Mucosa of descending colon (tissue), 3 donors: ENCODE data around the gene PTCD1. TPM values are rescaled to one million over a fixed set of nuclear protein-coding genes. Genes with fewer than 3 reads are reported as not detected.
"Not testable (repeated sequence)": the region's sequence is repeated elsewhere in the genome, so short reads cannot be mapped to it uniquely, and the experiment has no call there.

Source experiments
- ATAC-seq: fragments of 200-7000 bp; cut with Tn5 transposase; one replicate; pipeline ENCODE4 v1.9.1; 2020; ENCODE audit warnings: mild to moderate bottlenecking, moderate library complexity
- DNase-seq, 3 donors: peaks; one replicate each; pipeline ENCODE4 v3.0.0-alpha.2; 2020
- H3K36me3 ChIP-seq: fragments of 200-600 bp; one replicate; pipeline ENCODE4 v1.8.0; 2021; ENCODE audit warnings: low read depth, mild to moderate bottlenecking
- H3K4me1 ChIP-seq: fragments of 200-600 bp; one replicate; pipeline ENCODE4 v1.8.0; 2021; ENCODE audit warnings: low read depth, mild to moderate bottlenecking
- H3K4me3 ChIP-seq: fragments of 200-600 bp; one replicate; pipeline ENCODE4 v1.8.0; 2021; ENCODE audit warnings: mild to moderate bottlenecking
- H3K9me3 ChIP-seq: fragments of 200-600 bp; one replicate; pipeline ENCODE4 v1.8.0; 2021; ENCODE audit warnings: mild to moderate bottlenecking
- CTCF ChIP-seq: fragments of 200-600 bp; IDR thresholded peaks from one replicate; pipeline ENCODE4 v1.8.0; 2022; ENCODE audit warnings: antibody characterized with exemption, mild to moderate bottlenecking
- intact Hi-C, 2 donors: fragments of 100-400 bp; cut with DNase I in 1 of 2; cut with micrococcal nuclease in 1 of 2; formaldehyde crosslinking; loops; one replicate each; pipeline versions ENCODE4 v1.11.0 to v1.11.1; 2022; cut with DNase I, micrococcal nuclease
- total RNA-seq, 3 donors: library from RNA; stranded (reverse); fragmentation: NEBNext Ultra II Directional in 2 of 3; extraction: Animal tissue kit (Norgen Biotek cat#: 25700) in 2 of 3; gene quantifications; one replicate each; pipeline versions ENCODE4 v1.2.1 to v1.2.4, GENCODE V29; 2021 to 2023
- donor health status: DM: no; HTN: no; CAD: no; lungs with moderate emphysema.
- donor health status: DM: no; HTN: no; CAD: no.
- donor health status: DM: no; HTN: yes; CAD: no.

Gene PTCD1
- total RNA-seq, 3 donors from 2014 or later = 4.3 to 9.9 (median 6.6) TPM

GRCh38 chr7:99433158-99433557 lies 5.4 kb downstream of the PTCD1 start:
- Histone ChIP-seq H3K4me1 (peaks cover 8% of the 10 kb centered on the region), H3K4me3 (no peak overlapping the region), H3K9me3 (no peaks in the 10 kb centered on the region), H3K36me3 (no peaks in the 10 kb centered on the region)
- intact Hi-C loops = no loop called here
- DNase-seq (no peak), ATAC-seq (no peak)
- no peak for TF ChIP-seq CTCF

- H3K9me3 ChIP-seq, H3K4me3 ChIP-seq, ATAC-seq, intact Hi-C loops, H3K36me3 ChIP-seq, H3K4me1 ChIP-seq: not testable (repeated sequence)
- DNase-seq = peak in 1 of 3 donors; percentile 18
Measured at GRCh38 chr7:99431756-99432540, 6.7 kb downstream of the PTCD1 start.

- no peaks in the 10 kb centered on the region for H3K36me3 ChIP-seq
- no peak for ATAC-seq
Measured at GRCh38 chr7:99429756-99430155, 8.8 kb downstream of the PTCD1 start.

GRCh38 chr7:99428972-99429566 lies 9.5 kb downstream of the PTCD1 start:
- no peaks in the 10 kb centered on the region for H3K36me3 ChIP-seq
- TF ChIP-seq CTCF = no peak
- no peaks in the 10 kb centered on the region for H3K4me1 ChIP-seq
- no peak overlapping the region for H3K4me3 ChIP-seq
- DNase-seq (no peak), ATAC-seq (no peak)
- intact Hi-C loops = no loop called here
- no peaks in the 10 kb centered on the region for H3K9me3 ChIP-seq

More at GRCh38 chr7:99429756-99430155, 8.8 kb downstream of the PTCD1 start:
- Histone ChIP-seq H3K4me3 (no peak overlapping the region), H3K4me1 (no peaks in the 10 kb centered on the region), H3K9me3 (no peaks in the 10 kb centered on the region)
- DNase-seq = no peak
- no peak for TF ChIP-seq CTCF
- intact Hi-C loops = no loop called here

GRCh38 chr7:99424932-99425730 lies 13.5 kb downstream of the PTCD1 start:
- ATAC-seq (no peak), DNase-seq (no peak)
- TF ChIP-seq CTCF = no peak
- H3K9me3 ChIP-seq = no peaks in the 10 kb centered on the region
- H3K4me1 ChIP-seq = peaks cover 4% of the 10 kb centered on the region
- intact Hi-C loops = no loop called here
- H3K36me3 ChIP-seq = no peaks in the 10 kb centered on the region
- H3K4me3 ChIP-seq = no peak overlapping the region

GRCh38 chr7:99422625-99423024 lies 16.0 kb downstream of the PTCD1 start:
- Histone ChIP-seq H3K4me1 (peaks cover 4% of the 10 kb centered on the region), H3K9me3 (no peaks in the 10 kb centered on the region), H3K36me3 (peaks cover 11% of the 10 kb centered on the region), H3K4me3 (no peak overlapping the region)
- ATAC-seq (peak; percentile 87), DNase-seq (peak in 1 of 3 donors; percentile 46)
- TF ChIP-seq CTCF = no peak
- intact Hi-C loops = no loop called here
